Measurements from ENCODE around the gene SMYD4.
"Not testable (repeated sequence)": the region's sequence is repeated elsewhere in the genome, so short reads cannot be mapped to it uniquely, and the experiment has no call there.

Gene SMYD4

GRCh38 chr17:1829216-1829591 is 498 bp downstream of the SMYD4 start:
- DNase-seq, result no peak

- no peak for DNase-seq
These were observed 9.0 kb downstream of the SMYD4 start for GRCh38 chr17:1820528-1821252.

GRCh38 chr17:1813088-1813487 is 16.6 kb downstream of the SMYD4 start:
- no peak for DNase-seq

GRCh38 chr17:1810450-1811103 is 19.1 kb downstream of the SMYD4 start:
- no peak for DNase-seq

- not testable (repeated sequence) for DNase-seq
These were observed 19.9 kb downstream of the SMYD4 start for GRCh38 chr17:1809815-1810214.

GRCh38 chr17:1808644-1809043 is 21.1 kb downstream of the SMYD4 start:
- DNase-seq, result no peak

- no peak for DNase-seq
These were observed 21.8 kb downstream of the SMYD4 start for GRCh38 chr17:1807890-1808289.

GRCh38 chr17:1803280-1803679 is 26.4 kb downstream of the SMYD4 start:
- no peak for DNase-seq

GRCh38 chr17:1802429-1802828 is 27.3 kb downstream of the SMYD4 start:
- DNase-seq, result no peak

- DNase-seq, result no peak
These were observed 29.0 kb downstream of the SMYD4 start for GRCh38 chr17:1800712-1801111.

- DNase-seq, result no peak
These were observed 29.5 kb downstream of the SMYD4 start for GRCh38 chr17:1800240-1800639.

GRCh38 chr17:1797846-1798245 is 31.9 kb downstream of the SMYD4 start:
- not testable (repeated sequence) for DNase-seq

GRCh38 chr17:1797323-1797722 is 32.4 kb downstream of the SMYD4 start:
- no peak for DNase-seq

GRCh38 chr17:1796800-1797199 is 32.9 kb downstream of the SMYD4 start:
- no peak for DNase-seq

- DNase-seq, result no peak
These were observed 36.3 kb downstream of the SMYD4 start for GRCh38 chr17:1793447-1793806.

GRCh38 chr17:1792495-1793446 is 36.9 kb downstream of the SMYD4 start:
- DNase-seq, result no peak

- DNase-seq, result no peak
These were observed 39.8 kb downstream of the SMYD4 start for GRCh38 chr17:1789936-1790335.

GRCh38 chr17:1787301-1787902 is 42.3 kb downstream of the SMYD4 start:
- DNase-seq, result no peak

- DNase-seq, result no peak
These were observed 43.0 kb downstream of the SMYD4 start for GRCh38 chr17:1786708-1787107.

- DNase-seq, result no peak
These were observed 43.8 kb downstream of the SMYD4 start for GRCh38 chr17:1785930-1786329.

- DNase-seq, result no peak
These were observed 45.7 kb downstream of the SMYD4 start for GRCh38 chr17:1783834-1784611.

GRCh38 chr17:1783271-1783670 is 46.4 kb downstream of the SMYD4 start:
- no peak for DNase-seq

All from effector CD8-positive, alpha-beta T cell (primary cell).